H1 (cell line): ENCODE measurements around the gene CACNA2D4. TPM values are rescaled to one million over a fixed set of nuclear protein-coding genes. Genes with fewer than 3 reads are reported as not detected.

Experiments
- CTCF ChIA-PET: fragments of 300-600 bp; sonication (Branson Sonifier 250); formaldehyde crosslinking; loops from one replicate; lab custom pipeline; 2021; ENCODE audit not compliant: partially characterized antibody; lab: Charles Lee
- POLR2A ChIA-PET: fragments of 300-600 bp; sonication (Branson Sonifier 250); formaldehyde crosslinking; loops from one replicate; lab custom pipeline; 2021; ENCODE audit warnings: inconsistent platforms; ENCODE audit not compliant: partially characterized antibody; lab: Charles Lee
- DNase-seq, 2 experiments: peaks; one replicate each; pipeline versions ENCODE4 v3.0.0 to v3.0.0-alpha.2; 2010 to 2022; ENCODE audit warnings: low spot score in 2 of 2, low read depth in 1 of 2, mixed read lengths in 1 of 2
- FAIRE-seq: peaks from 2 replicates; lab custom pipeline; 2011; peaks lifted over from hg19 to GRCh38; lab: Jason Lieb, UNC
- H2AFZ ChIP-seq: 2 replicates; pipeline ENCODE4 v1.8.1; 2012; ENCODE audit warnings: low read length, inconsistent platforms
- H2AK5ac ChIP-seq: 2 replicates; pipeline ENCODE4 v1.6.1; 2013; ENCODE audit warnings: low read depth, low read length
- H2BK120ac ChIP-seq: replicated peaks from 2 replicates; pipeline ENCODE3; 2013; ENCODE audit warnings: low read depth, low read length, inconsistent platforms
- H2BK12ac ChIP-seq: 2 replicates; pipeline ENCODE4 v1.6.1; 2013; ENCODE audit warnings: low read depth, low read length
- H2BK15ac ChIP-seq: 2 replicates; pipeline ENCODE4 v1.6.1; 2013; ENCODE audit warnings: low read length
- H2BK20ac ChIP-seq: 2 replicates; pipeline ENCODE4 v1.6.1; 2013; ENCODE audit warnings: low read length
- H2BK5ac ChIP-seq: 2 replicates; pipeline ENCODE4 v1.6.1; 2013; ENCODE audit warnings: low read depth, low read length
- H3K14ac ChIP-seq: 2 replicates; pipeline ENCODE4 v1.6.1; 2013; ENCODE audit warnings: inconsistent platforms; ENCODE audit not compliant: insufficient read length
- H3K18ac ChIP-seq: 2 replicates; pipeline ENCODE4 v1.6.1; 2013; ENCODE audit warnings: low read length; ENCODE audit errors: extremely low read depth
- H3K23ac ChIP-seq: 2 replicates; pipeline ENCODE4 v1.6.1; 2013; ENCODE audit warnings: inconsistent platforms; ENCODE audit not compliant: insufficient read length
- H3K23me2 ChIP-seq: 2 replicates; pipeline ENCODE4 v1.6.1; 2013; ENCODE audit warnings: low read depth, low read length
- H3K27ac ChIP-seq: 2 replicates; pipeline ENCODE4 v1.6.1; 2011; ENCODE audit warnings: low read depth, low read length, inconsistent platforms
- H3K27me3 ChIP-seq, 4 experiments: replicated peaks in 1 of 4; 1 replicate in 1 of 4; 2 replicates in 3 of 4; pipeline versions ENCODE4 v1.6.1 to v1.8.1; 2011 to 2013; ENCODE audit warnings: low read length in 3 of 4, mild to moderate bottlenecking in 3 of 4, inconsistent platforms in 2 of 4, mixed read lengths in 2 of 4, moderate library complexity in 1 of 4; ENCODE audit not compliant: control insufficient read depth in 3 of 4, insufficient read depth in 3 of 4; ENCODE audit errors: extremely low read depth in 1 of 4
- H3K36me3 ChIP-seq, 4 experiments: 2 replicates each; pipeline versions ENCODE4 v1.6.1 to v1.8.1; 2011 to 2013; ENCODE audit warnings: mild to moderate bottlenecking in 4 of 4, low read length in 3 of 4, moderate library complexity in 2 of 4, control low read depth in 1 of 4, inconsistent platforms in 1 of 4; ENCODE audit not compliant: insufficient read depth in 4 of 4, control insufficient read depth in 2 of 4
- H3K4ac ChIP-seq: replicated peaks from 2 replicates; pipeline ENCODE3; 2013; ENCODE audit warnings: low read length, low read depth, mixed read lengths, inconsistent platforms; ENCODE audit not compliant: insufficient read length
- H3K4me1 ChIP-seq, 4 experiments: replicated peaks in 1 of 4; 1 replicate in 1 of 4; 2 replicates in 3 of 4; pipeline versions ENCODE4 v1.6.1 to v1.8.1; 2011 to 2013; ENCODE audit warnings: low read length in 3 of 4, inconsistent platforms in 2 of 4, mixed read lengths in 1 of 4; ENCODE audit not compliant: insufficient read depth in 4 of 4, control insufficient read depth in 3 of 4
- H3K4me2 ChIP-seq, 2 experiments: 2 replicates each; pipeline versions ENCODE4 v1.6.1 to v1.8.1; 2011 to 2013; ENCODE audit warnings: low read depth in 2 of 2, low read length in 2 of 2, control low read depth in 1 of 2, inconsistent platforms in 1 of 2, mild to moderate bottlenecking in 1 of 2; ENCODE audit not compliant: insufficient read depth in 1 of 2
- H3K4me3 ChIP-seq, 4 experiments: fragments of 200-600, 300-600 bp in 1 of 4; sonication (generic), shearing (Covaris generic), sonication (Bioruptor Twin) in 1 of 4; 2 replicates each; pipeline versions ENCODE4 v1.5.1 to v1.8.1; 2011 to 2016; ENCODE audit warnings: low read length in 4 of 4, low read depth in 3 of 4, control low read depth in 2 of 4, inconsistent platforms in 2 of 4, mild to moderate bottlenecking in 2 of 4, mixed read lengths in 1 of 4, moderate library complexity in 1 of 4; ENCODE audit not compliant: insufficient read depth in 2 of 4; ENCODE audit errors: extremely low read depth in 1 of 4
- H3K56ac ChIP-seq: replicated peaks from 2 replicates; pipeline ENCODE3; 2013; ENCODE audit warnings: low read depth, mild to moderate bottlenecking, mixed read lengths, low read length, inconsistent platforms; ENCODE audit not compliant: insufficient read length
- H3K79me1 ChIP-seq: 2 replicates; pipeline ENCODE4 v1.6.1; 2013; ENCODE audit warnings: low read depth, low read length, control low read depth
- H3K79me2 ChIP-seq, 2 experiments: 2 replicates each; pipeline versions ENCODE4 v1.6.1 to v1.8.1; 2012 to 2013; ENCODE audit warnings: low read length in 2 of 2, mild to moderate bottlenecking in 2 of 2, inconsistent platforms in 1 of 2; ENCODE audit not compliant: insufficient read depth in 2 of 2, control insufficient read depth in 1 of 2
- H3K9ac ChIP-seq, 4 experiments: replicated peaks in 1 of 4; 1 replicate in 1 of 4; 2 replicates in 3 of 4; pipeline versions ENCODE4 v1.6.1 to v1.8.1; 2011 to 2013; ENCODE audit warnings: low read depth in 3 of 4, low read length in 3 of 4, control low read depth in 2 of 4, mild to moderate bottlenecking in 2 of 4, moderate library complexity in 2 of 4, inconsistent platforms in 1 of 4; ENCODE audit errors: extremely low read depth in 1 of 4
- H3K9me3 ChIP-seq, 2 experiments: 2 replicates each; pipeline versions ENCODE4 v1.6.1 to v1.8.1; 2012 to 2013; ENCODE audit warnings: mild to moderate bottlenecking in 2 of 2, moderate library complexity in 2 of 2, control low read depth in 1 of 2, inconsistent platforms in 1 of 2, low read depth in 1 of 2, low read length in 1 of 2, mixed read lengths in 1 of 2; ENCODE audit not compliant: insufficient read depth in 2 of 2
- H4K20me1 ChIP-seq, 2 experiments: replicated peaks in 1 of 2; 2 replicates each; pipeline versions ENCODE3 to v1.8.1; 2011 to 2013; ENCODE audit warnings: inconsistent platforms in 2 of 2, low read length in 2 of 2, mild to moderate bottlenecking in 1 of 2; ENCODE audit not compliant: insufficient read depth in 2 of 2, control insufficient read depth in 1 of 2
- H4K5ac ChIP-seq: 2 replicates; pipeline ENCODE4 v1.6.1; 2013; ENCODE audit warnings: low read length, low read depth, mixed read lengths, inconsistent platforms; ENCODE audit not compliant: insufficient read length
- H4K8ac ChIP-seq: 2 replicates; pipeline ENCODE4 v1.8.0; 2013; ENCODE audit warnings: mild to moderate bottlenecking, moderate library complexity, low read length, inconsistent platforms; ENCODE audit not compliant: insufficient read depth; ENCODE audit errors: extremely low read depth
- H4K91ac ChIP-seq: replicated peaks from 2 replicates; pipeline ENCODE3; 2013; ENCODE audit warnings: low read length, mixed read lengths, inconsistent platforms; ENCODE audit not compliant: insufficient read length
- BACH1 ChIP-seq: IDR thresholded peaks from 2 replicates; pipeline ENCODE4 v1.6.1; 2012; ENCODE audit warnings: low read length, improper control_type of control experiment
- CREB1 ChIP-seq: IDR thresholded peaks from 2 replicates; pipeline ENCODE4 v1.6.1; 2012; ENCODE audit warnings: inconsistent platforms
- EZH2 ChIP-seq: fragments of 200-600 bp; sonication (generic); IDR thresholded peaks from 2 replicates; pipeline ENCODE4 v1.7.1; 2012; ENCODE audit warnings: low read depth, mild to moderate bottlenecking, moderate library complexity, low read length, inconsistent platforms; ENCODE audit not compliant: severe bottlenecking
- GABPA ChIP-seq: IDR thresholded peaks from 2 replicates; pipeline ENCODE4 v1.6.1; 2011; ENCODE audit warnings: mild to moderate bottlenecking, low read length, moderate library complexity, borderline replicate concordance; ENCODE audit not compliant: insufficient read depth
- JUND ChIP-seq: IDR thresholded peaks from 2 replicates; pipeline ENCODE4 v1.6.1; 2011; ENCODE audit warnings: mild to moderate bottlenecking, improper control_type of control experiment, low read length
- NRF1 ChIP-seq: IDR thresholded peaks from 2 replicates; pipeline ENCODE4 v1.6.1; 2011; ENCODE audit warnings: mild to moderate bottlenecking, low read depth, low read length, improper control_type of control experiment
- POLR2A ChIP-seq, 2 experiments: IDR thresholded peaks; 1 replicate in 1 of 2; 2 replicates in 1 of 2; pipeline ENCODE4 v1.6.1; 2011; ENCODE audit warnings: low read depth in 2 of 2, low read length in 2 of 2, mild to moderate bottlenecking in 2 of 2; ENCODE audit errors: control extremely low read depth in 1 of 2
- RAD21 ChIP-seq, 2 experiments: IDR thresholded peaks in 1 of 2; conservative IDR thresholded peaks in 1 of 2; 2 replicates each; pipeline ENCODE4 v1.6.1; 2011; ENCODE audit warnings: low read depth in 2 of 2, low read length in 2 of 2, improper control_type of control experiment in 1 of 2, inconsistent platforms in 1 of 2, mild to moderate bottlenecking in 1 of 2, moderate library complexity in 1 of 2
- RXRA ChIP-seq: IDR thresholded peaks from 2 replicates; pipeline ENCODE4 v1.6.1; 2011; ENCODE audit warnings: low read depth, mild to moderate bottlenecking, low read length, moderate library complexity; ENCODE audit not compliant: insufficient read depth
- SRF ChIP-seq: IDR thresholded peaks from 2 replicates; pipeline ENCODE4 v1.6.1; 2011; ENCODE audit warnings: mild to moderate bottlenecking, low read depth, low read length, moderate library complexity
- TAF1 ChIP-seq: IDR thresholded peaks from 2 replicates; pipeline ENCODE4 v1.6.1; 2011; ENCODE audit warnings: mild to moderate bottlenecking, low read depth, low read length
- TAF7 ChIP-seq: optimal IDR thresholded peaks from 2 replicates; pipeline ENCODE3; 2011; ENCODE audit warnings: low read depth, mild to moderate bottlenecking, inconsistent platforms, low read length, moderate library complexity, borderline replicate concordance
- WGBS, 2 experiments: shearing (Covaris generic) in 1 of 2; methylation state at CpG; one replicate each; pipeline versions ENCODE4 v1.1.6 to v1.1.7; 2013 to 2015; ENCODE audit warnings: low lambda C conversion rate in 2 of 2, mixed read lengths in 2 of 2, inconsistent platforms in 1 of 2, low coverage in 1 of 2, missing lambda C conversion rate in 1 of 2; ENCODE audit not compliant: insufficient replicate concordance in 2 of 2, insufficient coverage in 1 of 2, insufficient read length in 1 of 2; ENCODE audit errors: extremely low coverage in 1 of 2, missing lambda C conversion rate in 1 of 2; 5-methylcytosine and 5-hydroxymethylcytosine counted together
- polyA plus RNA-seq, 7 experiments: library from polyadenylated mRNA; depleted of rRNA in 3 of 7; stranded (reverse) in 5 of 7; unstranded in 2 of 7; fragments of >200 nt in 5 of 7; fragments of 200-250 nt in 2 of 7; gene quantifications; 1 replicate in 5 of 7; 2 replicates in 1 of 7; 4 replicates in 1 of 7; pipeline versions ENCODE4 v1.2.1 to v1.2.3, GENCODE V29; 2011 to 2013; ENCODE audit warnings: missing spikeins in 2 of 7, mixed read lengths in 2 of 7
- total RNA-seq: library from RNA; stranded (reverse); fragmentation: NEBNext Ultra II Directional; extraction: Animal tissue kit (Norgen Biotek cat#: 25700); gene quantifications from 2 replicates; pipeline ENCODE4 v1.2.1, GENCODE V29; 2021

CACNA2D4 gene
- total and polyA plus RNA-seq, 2 of the 8 experiments (the other 6 are each of a cell fraction or from before 2014, with no cell fraction given): 0.44 to 0.88 TPM

- Histone ChIP-seq H2BK20ac (no peak overlapping the region), H2AFZ (no peak overlapping the region), H3K79me2 (no peaks in the 10 kb centered on the region), H3K27ac (no peak overlapping the region), H3K9me3 (no peaks in the 10 kb centered on the region), H2BK120ac (no peak overlapping the region), H3K4me2 (no peak overlapping the region), H3K18ac (no peak overlapping the region), H2BK5ac (no peak overlapping the region), H3K36me3 (no peaks in the 10 kb centered on the region), H3K23ac (no peak overlapping the region), H3K4me3 (no peak overlapping the region), H4K20me1 (no peaks in the 10 kb centered on the region), H3K9ac (no peak overlapping the region), H3K23me2 (no peaks in the 10 kb centered on the region), H4K5ac (no peak overlapping the region), H3K56ac (no peak overlapping the region), H2BK12ac (no peak overlapping the region), H3K4me1 (peaks cover 0 to 11% (median 7%) of the 10 kb centered on the region in 4 experiments; a peak in 6 of 7 replicates), H3K14ac (no peak overlapping the region), H2BK15ac (no peak overlapping the region), H3K4ac (no peak overlapping the region), H2AK5ac (no peak overlapping the region), H4K8ac (peak overlapping the region; percentile 40; the same call in 1 of the 2 replicates), H3K27me3 (no peaks in the 10 kb centered on the region), H4K91ac (no peak overlapping the region), H3K79me1 (no peaks in the 10 kb centered on the region)
- ChIA-PET CTCF (interaction anchor here (1.4 to 5.0 kb wide), 3 partner anchors 21 to 118 kb away, joined by 3 to 26 read pairs (median 8); no protein-coding TSS in a partner anchor), POLR2A (interaction anchor here (1.7 kb wide), 1 partner anchor 100 kb away, joined by 3 read pairs; no protein-coding TSS in a partner anchor)
- FAIRE-seq (no peak), DNase-seq (no peak)
- WGBS, 2 experiments: 93% methylated on average over 5 of the region's 5 CpGs; no CpG with 5 or more reads in 1 of the 2 experiments
- TF ChIP-seq GABPA (no peak), JUND (no peak), POLR2A (IDR thresholded peaks at IDR 0.05; ENCODE audit: control extremely low read depth in 1 of 2, low read depth in 2 of 2, low read length in 2 of 2) (no peak), RXRA (no peak), RAD21 (IDR thresholded peaks at IDR 0.05 in 1 of 2, conservative IDR thresholded peaks at IDR 0.05 in 1 of 2; ENCODE audit: low read depth in 2 of 2, low read length in 2 of 2) (no peak), NRF1 (no peak), CREB1 (no peak), EZH2 (no peak), SRF (no peak), TAF7 (no peak), TAF1 (no peak), BACH1 (no peak)
These were observed 832 bp upstream of the CACNA2D4 start for GRCh38 chr12:1919284-1919683.
